ENCODE data around the gene VPS52. TPM values are rescaled to one million over a fixed set of nuclear protein-coding genes. Genes with fewer than 3 reads are reported as not detected.
"Not testable (repeated sequence)": the region's sequence is repeated elsewhere in the genome, so short reads cannot be mapped to it uniquely, and the experiment has no call there.

The VPS52 gene
- total RNA-seq, 2 experiments from 2014 or later, result 79.1 to 84.0 TPM

GRCh38 chr6:33235221-33235634, 36.4 kb downstream of the VPS52 start:
- Mint-ChIP-seq H3K4me3 (no peak overlapping the region), H3K27ac (no peak overlapping the region), H3K27me3 (peaks cover 37% of the 10 kb centered on the region), H3K4me1 (no peaks in the 10 kb centered on the region), H3K9me3 (no peaks in the 10 kb centered on the region), H3K36me3 (ENCODE audit: low read depth) (no peaks in the 10 kb centered on the region)
- no peak for DNase-seq
- ChIA-PET CTCF (no interaction called here), POLR2A (no interaction called here)

DNA sequence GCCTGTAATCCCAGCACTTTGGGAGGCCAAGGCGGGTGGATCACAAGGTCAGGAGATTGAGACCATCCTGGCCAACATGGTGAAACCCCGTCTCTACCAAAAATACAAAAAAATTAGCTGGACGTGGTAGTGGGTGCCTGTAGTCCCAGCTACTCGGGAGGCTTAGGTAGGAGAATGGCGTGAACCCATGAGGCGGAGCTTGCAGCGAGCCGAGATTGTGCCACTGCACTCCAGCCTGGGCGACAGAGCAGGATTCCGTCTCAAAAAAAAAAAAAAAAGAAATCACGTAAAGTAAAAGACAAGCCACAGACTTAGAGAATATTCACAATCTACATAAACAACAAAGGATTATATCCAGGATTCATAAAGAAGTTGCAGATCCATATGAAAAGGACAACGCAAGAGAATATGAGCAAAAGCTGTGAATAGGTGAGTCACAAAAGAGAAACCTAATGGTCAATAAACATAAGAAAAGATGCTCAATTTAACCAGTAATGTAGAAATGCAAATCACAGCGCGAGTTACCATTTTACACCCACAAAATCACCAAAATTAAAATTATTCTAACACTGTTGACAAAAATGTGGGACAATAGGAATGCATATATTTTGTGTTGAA, 45.1 kb downstream of the VPS52 start:
- CTCF ChIA-PET, result interaction anchor here (0.6 to 0.7 kb wide), 2 partner anchors 14 to 76 kb away, joined by 3 read pairs; no protein-coding TSS in a partner anchor
- H3K27me3 Mint-ChIP-seq, result peaks cover 52% of the 10 kb centered on the region
- H3K9me3 Mint-ChIP-seq; H3K36me3 Mint-ChIP-seq (ENCODE audit: low read depth); H3K27ac Mint-ChIP-seq; DNase-seq; POLR2A ChIA-PET; H3K4me3 Mint-ChIP-seq; H3K4me1 Mint-ChIP-seq: not testable (repeated sequence)

DNA sequence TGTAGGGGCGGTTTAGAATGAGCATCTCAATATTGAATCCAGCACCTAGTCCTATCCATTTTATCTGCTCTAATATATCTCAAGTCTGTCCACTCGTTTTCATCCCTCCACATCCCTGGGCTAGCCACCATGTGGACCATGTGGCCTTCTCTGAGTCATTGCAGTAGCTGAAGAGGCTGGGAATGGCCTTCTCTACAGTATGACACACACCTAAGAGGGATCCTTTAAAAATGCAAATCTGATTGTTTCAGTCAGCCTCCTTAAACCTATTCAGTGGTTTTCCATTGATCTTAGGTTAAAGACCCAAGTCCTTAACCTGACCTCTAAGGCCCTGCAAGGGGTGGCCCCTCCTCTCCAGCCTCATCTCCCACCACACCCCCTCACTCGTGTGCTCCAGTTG, 54.0 kb downstream of the VPS52 start:
- H3K36me3 Mint-ChIP-seq (ENCODE audit: low read depth), result peaks cover 2% of the 10 kb centered on the region
- DNase-seq, result no peak
- H3K9me3 Mint-ChIP-seq, result no peaks in the 10 kb centered on the region
- peaks cover 11% of the 10 kb centered on the region for H3K4me1 Mint-ChIP-seq
- CTCF ChIA-PET, result interaction anchor here (0.8 to 0.9 kb wide), 2 partner anchors 31 to 33 kb away, joined by 3 read pairs; no protein-coding TSS in a partner anchor
- POLR2A ChIA-PET, result no interaction called here
- H3K4me3 Mint-ChIP-seq, result no peak overlapping the region
- H3K27ac Mint-ChIP-seq, result peak overlapping the region; percentile 75
- H3K27me3 Mint-ChIP-seq, result peaks cover 50% of the 10 kb centered on the region

- H3K27me3 Mint-ChIP-seq, result peaks cover 49% of the 10 kb centered on the region
- CTCF ChIA-PET, result no interaction called here
- H3K27ac Mint-ChIP-seq, result no peak overlapping the region
- H3K4me1 Mint-ChIP-seq, result peaks cover 14% of the 10 kb centered on the region
- H3K9me3 Mint-ChIP-seq, result no peaks in the 10 kb centered on the region
- peaks cover 5% of the 10 kb centered on the region for H3K36me3 Mint-ChIP-seq (ENCODE audit: low read depth)
- no peak for DNase-seq
- H3K4me3 Mint-ChIP-seq, result no peak overlapping the region
- POLR2A ChIA-PET, result no interaction called here
Measured at GRCh38 chr6:33217246-33217645, 54.4 kb downstream of the VPS52 start.

- POLR2A ChIA-PET, result interaction anchor here (0.6 kb wide), 1 partner anchor 31 kb away, joined by 4 read pairs; no protein-coding TSS in a partner anchor
- CTCF ChIA-PET, result no interaction called here
- peaks cover 41% of the 10 kb centered on the region for H3K27me3 Mint-ChIP-seq
Measured at GRCh38 chr6:33216117-33216649, 55.5 kb downstream of the VPS52 start.

GRCh38 chr6:33215271-33216116, 56.2 kb downstream of the VPS52 start:
- Mint-ChIP-seq H3K4me1 (peaks cover 16% of the 10 kb centered on the region), H3K4me3 (no peak overlapping the region), H3K27ac (no peak overlapping the region), H3K36me3 (ENCODE audit: low read depth) (peaks cover 15% of the 10 kb centered on the region), H3K27me3 (peaks cover 40% of the 10 kb centered on the region), H3K9me3 (no peaks in the 10 kb centered on the region)
- ChIA-PET POLR2A (interaction anchor here (0.6 kb wide), 1 partner anchor 31 kb away, joined by 4 read pairs; no protein-coding TSS in a partner anchor), CTCF (no interaction called here)
- DNase-seq, result no peak

More at GRCh38 chr6:33216117-33216649, 55.5 kb downstream of the VPS52 start:
- Mint-ChIP-seq H3K4me3 (no peak overlapping the region), H3K36me3 (ENCODE audit: low read depth) (peaks cover 9% of the 10 kb centered on the region), H3K4me1 (peaks cover 14% of the 10 kb centered on the region), H3K27ac (no peak overlapping the region), H3K9me3 (no peaks in the 10 kb centered on the region)
- DNase-seq, result no peak

- POLR2A ChIA-PET, result no interaction called here
- Mint-ChIP-seq H3K27me3 (peaks cover 35% of the 10 kb centered on the region), H3K36me3 (ENCODE audit: low read depth) (peaks cover 29% of the 10 kb centered on the region), H3K4me1 (peaks cover 27% of the 10 kb centered on the region), H3K27ac (no peak overlapping the region), H3K9me3 (no peaks in the 10 kb centered on the region), H3K4me3 (no peak overlapping the region)
- CTCF ChIA-PET, result no interaction called here
- DNase-seq, result no peak
Measured at GRCh38 chr6:33213989-33214335, 57.7 kb downstream of the VPS52 start.

- Mint-ChIP-seq H3K9me3 (no peaks in the 10 kb centered on the region), H3K4me1 (peaks cover 31% of the 10 kb centered on the region), H3K4me3 (peak overlapping the region; percentile 7), H3K27me3 (peaks cover 31% of the 10 kb centered on the region), H3K36me3 (ENCODE audit: low read depth) (peaks cover 29% of the 10 kb centered on the region), H3K27ac (no peak overlapping the region)
- POLR2A ChIA-PET, result no interaction called here
- DNase-seq, result no peak
- CTCF ChIA-PET, result interaction anchor here (1.0 kb wide), 1 partner anchor 35 kb away, joined by 3 read pairs; no protein-coding TSS in a partner anchor
Measured at GRCh38 chr6:33213166-33213988, 58.3 kb downstream of the VPS52 start.

- H3K36me3 Mint-ChIP-seq (ENCODE audit: low read depth), result peaks cover 29% of the 10 kb centered on the region
- peak overlapping the region; percentile 7 for H3K4me3 Mint-ChIP-seq
- no peak for DNase-seq
- H3K27me3 Mint-ChIP-seq, result peaks cover 26% of the 10 kb centered on the region
- H3K27ac Mint-ChIP-seq, result no peak overlapping the region
- peaks cover 31% of the 10 kb centered on the region for H3K4me1 Mint-ChIP-seq
- CTCF ChIA-PET, result interaction anchor here (1.0 kb wide), 2 partner anchors 13 to 36 kb away, joined by 3 read pairs; no protein-coding TSS in a partner anchor
- POLR2A ChIA-PET, result no interaction called here
- H3K9me3 Mint-ChIP-seq, result no peaks in the 10 kb centered on the region
Measured at GRCh38 chr6:33212857-33213165, 58.9 kb downstream of the VPS52 start.

DNA sequence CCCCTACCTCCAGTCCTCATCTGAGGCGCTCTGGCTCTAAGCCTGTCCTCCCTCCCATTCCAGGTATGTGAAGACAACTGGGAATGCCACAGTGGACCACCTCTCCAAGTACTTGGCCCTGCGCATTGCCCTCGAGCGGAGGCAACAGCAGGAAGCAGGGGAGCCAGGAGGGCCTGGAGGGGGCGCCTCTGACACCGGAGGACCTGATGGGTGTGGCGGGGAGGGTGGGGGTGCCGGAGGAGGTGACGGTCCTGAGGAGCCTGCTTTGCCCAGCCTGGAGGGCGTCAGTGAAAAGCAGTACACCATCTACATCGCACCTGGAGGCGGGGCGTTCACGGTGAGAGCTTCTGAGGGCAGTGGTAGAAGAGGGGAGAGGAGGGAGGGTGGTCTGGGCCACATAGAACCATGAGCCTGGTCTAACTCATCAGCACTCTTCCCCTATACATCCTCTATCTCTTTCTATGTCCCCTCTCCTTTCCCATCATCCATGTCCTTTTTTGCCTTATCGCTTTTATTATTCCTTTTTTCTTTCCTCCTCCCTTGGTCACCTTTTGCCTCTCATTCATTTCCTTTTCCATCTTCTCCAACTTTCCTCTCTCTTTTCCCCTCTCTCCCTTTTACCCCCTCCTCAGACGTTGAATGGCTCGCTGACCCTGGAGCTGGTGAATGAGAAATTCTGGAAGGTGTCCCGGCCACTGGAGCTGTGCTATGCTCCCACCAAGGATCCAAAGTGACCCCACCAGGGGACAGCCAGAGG, 59.8 kb downstream of the VPS52 start:
- CTCF ChIA-PET, result interaction anchor here (0.6 to 1.4 kb wide), 3 partner anchors 14 to 22 kb away, joined by 3 read pairs; no protein-coding TSS in a partner anchor

DNA sequence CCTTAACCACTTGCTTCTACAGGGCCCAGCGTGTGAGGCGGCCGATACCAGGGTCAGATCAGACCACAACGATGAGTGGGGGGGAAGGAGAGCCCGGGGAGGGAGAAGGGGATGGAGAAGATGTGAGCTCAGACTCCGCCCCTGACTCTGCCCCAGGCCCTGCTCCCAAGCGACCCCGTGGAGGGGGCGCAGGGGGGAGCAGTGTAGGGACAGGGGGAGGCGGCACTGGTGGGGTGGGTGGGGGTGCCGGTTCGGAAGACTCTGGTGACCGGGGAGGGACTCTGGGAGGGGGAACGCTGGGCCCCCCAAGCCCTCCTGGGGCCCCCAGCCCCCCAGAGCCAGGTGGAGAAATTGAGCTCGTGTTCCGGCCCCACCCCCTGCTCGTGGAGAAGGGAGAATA, 60.5 kb downstream of the VPS52 start:
- H3K36me3 Mint-ChIP-seq (ENCODE audit: low read depth), result peaks cover 29% of the 10 kb centered on the region
- H3K27ac Mint-ChIP-seq, result no peak overlapping the region
- no peak overlapping the region for H3K4me3 Mint-ChIP-seq
- no peak for DNase-seq
- peaks cover 37% of the 10 kb centered on the region for H3K4me1 Mint-ChIP-seq
- ChIA-PET CTCF (interaction anchor here (1.4 kb wide), 1 partner anchor 23 kb away, joined by 3 read pairs; no protein-coding TSS in a partner anchor), POLR2A (no interaction called here)
- H3K9me3 Mint-ChIP-seq, result no peaks in the 10 kb centered on the region
- peaks cover 26% of the 10 kb centered on the region for H3K27me3 Mint-ChIP-seq

More for the DNA sequence above, 59.8 kb downstream of the VPS52 start:
- Mint-ChIP-seq H3K27me3 (peaks cover 26% of the 10 kb centered on the region), H3K36me3 (ENCODE audit: low read depth) (peaks cover 29% of the 10 kb centered on the region), H3K4me1 (peaks cover 32% of the 10 kb centered on the region), H3K4me3 (no peak overlapping the region), H3K9me3 (no peaks in the 10 kb centered on the region), H3K27ac (no peak overlapping the region)
- POLR2A ChIA-PET, result no interaction called here
- no peak for DNase-seq

GRCh38 chr6:33209856-33210255, 61.8 kb downstream of the VPS52 start:
- Mint-ChIP-seq H3K36me3 (ENCODE audit: low read depth) (peaks cover 29% of the 10 kb centered on the region), H3K4me3 (peak overlapping the region; percentile 79), H3K27ac (no peak overlapping the region), H3K9me3 (no peaks in the 10 kb centered on the region), H3K4me1 (peaks cover 49% of the 10 kb centered on the region), H3K27me3 (peaks cover 22% of the 10 kb centered on the region)
- POLR2A ChIA-PET, result interaction anchor here (0.6 kb wide), 1 partner anchor 8 kb away, joined by 3 read pairs; no protein-coding TSS in a partner anchor
- CTCF ChIA-PET, result interaction anchor here (1.0 to 2.7 kb wide), 5 partner anchors 12 to 82 kb away, joined by 3 to 20 read pairs (median 3); no protein-coding TSS in a partner anchor
- no peak for DNase-seq
